DND-41 (cell line): ENCODE data around the gene EDC4.
A peak's percentile ranks its signal among the peaks of the same experiment; 100 is the strongest.

Experiments used
- ATAC-seq: fragments of 200-7000 bp; cut with Tn5 transposase; 3 replicates; pipeline ENCODE4 v1.9.1; 2021; ENCODE audit warnings: low read depth; ENCODE audit not compliant: insufficient read depth
- DNase-seq: peaks from one replicate; pipeline ENCODE4 v3.0.0-alpha.2; 2020
- H2AFZ ChIP-seq: 2 replicates; pipeline ENCODE4 v1.6.0; 2012; ENCODE audit warnings: low read depth, low read length
- H3K27ac ChIP-seq: 2 replicates; pipeline ENCODE4 v1.5.1; 2012; ENCODE audit warnings: low read length, inconsistent platforms
- H3K27me3 ChIP-seq: fragments of 200-600 bp; sonication (generic); 2 replicates; pipeline ENCODE4 v1.6.0; 2012; ENCODE audit warnings: low read length, mild to moderate bottlenecking, inconsistent platforms; ENCODE audit not compliant: insufficient read depth, poor library complexity
- H3K36me3 ChIP-seq: 2 replicates; pipeline ENCODE4 v1.5.1; 2012; ENCODE audit warnings: low read length, inconsistent platforms; ENCODE audit not compliant: insufficient read depth
- H3K4me1 ChIP-seq: 2 replicates; pipeline ENCODE4 v1.5.1; 2012; ENCODE audit warnings: mild to moderate bottlenecking, low read length; ENCODE audit not compliant: insufficient read depth
- H3K4me2 ChIP-seq: 2 replicates; pipeline ENCODE4 v1.6.0; 2012; ENCODE audit warnings: mild to moderate bottlenecking, moderate library complexity, low read length, inconsistent platforms; ENCODE audit not compliant: insufficient read depth
- H3K4me3 ChIP-seq, 2 experiments: fragments of 200-600 bp in 1 of 2; shearing (Covaris generic) in 1 of 2; 2 replicates each; pipeline ENCODE4 v1.5.1; 2012 to 2016; ENCODE audit warnings: inconsistent platforms in 2 of 2, low read length in 2 of 2, mild to moderate bottlenecking in 2 of 2, low read depth in 1 of 2, moderate library complexity in 1 of 2
- H3K79me2 ChIP-seq: 2 replicates; pipeline ENCODE4 v1.6.0; 2012; ENCODE audit warnings: low read length, inconsistent platforms; ENCODE audit not compliant: insufficient read depth
- H3K9ac ChIP-seq: 2 replicates; pipeline ENCODE4 v1.6.0; 2012; ENCODE audit warnings: low read depth, mild to moderate bottlenecking, inconsistent platforms, low read length, moderate library complexity
- H3K9me3 ChIP-seq: 2 replicates; pipeline ENCODE4 v1.5.1; 2012; ENCODE audit warnings: low read length, moderate library complexity, mild to moderate bottlenecking, inconsistent platforms; ENCODE audit not compliant: insufficient read depth, severe bottlenecking
- H4K20me1 ChIP-seq: 2 replicates; pipeline ENCODE4 v1.6.0; 2012; ENCODE audit warnings: low read length; ENCODE audit not compliant: insufficient read depth
- CTCF ChIP-seq: IDR thresholded peaks from 2 replicates; pipeline ENCODE4 v1.5.1; 2012; ENCODE audit warnings: borderline replicate concordance, low read length, moderate library complexity, mild to moderate bottlenecking; ENCODE audit not compliant: poor library complexity, severe bottlenecking; ENCODE audit errors: extremely low read depth
- EZH2 ChIP-seq: IDR thresholded peaks from 3 replicates; pipeline ENCODE4 v1.6.1; 2012; ENCODE audit warnings: borderline replicate concordance, low read depth, mild to moderate bottlenecking, moderate library complexity, low read length, inconsistent platforms; ENCODE audit not compliant: severe bottlenecking

The EDC4 gene

GRCh38 chr16:67924140-67924906 lies 51.5 kb downstream of the EDC4 start:
- H3K27ac ChIP-seq = no peak overlapping the region
- no peaks in the 10 kb centered on the region for H3K4me1 ChIP-seq
- H3K36me3 ChIP-seq = peaks cover 47% of the 10 kb centered on the region
- TF ChIP-seq CTCF = no peak
- no peak for TF ChIP-seq EZH2
- H3K9me3 ChIP-seq = no peaks in the 10 kb centered on the region
- peaks cover 12% of the 10 kb centered on the region for H3K79me2 ChIP-seq
- no peak overlapping the region for H3K4me2 ChIP-seq
- no peak overlapping the region for H2AFZ ChIP-seq
- H3K9ac ChIP-seq = no peak overlapping the region
- H3K4me3 ChIP-seq = no peak overlapping the region
- DNase-seq (no peak), ATAC-seq (no peak)
- peaks cover 37% of the 10 kb centered on the region for H4K20me1 ChIP-seq
- H3K27me3 ChIP-seq = no peaks in the 10 kb centered on the region

- Histone ChIP-seq H3K79me2 (peaks cover 6% of the 10 kb centered on the region; the same call in 1 of the 2 replicates), H2AFZ (no peak overlapping the region), H3K9ac (no peak overlapping the region), H3K4me2 (no peak overlapping the region), H3K4me3 (no peak overlapping the region), H3K36me3 (peaks cover 56% of the 10 kb centered on the region), H3K27me3 (no peaks in the 10 kb centered on the region), H3K4me1 (no peaks in the 10 kb centered on the region), H3K27ac (no peak overlapping the region), H4K20me1 (peaks cover 27% of the 10 kb centered on the region), H3K9me3 (no peaks in the 10 kb centered on the region)
- ATAC-seq = peak; percentile 15; the same call in 1 of the 3 replicates
- DNase-seq = no peak
- TF ChIP-seq EZH2 (no peak), CTCF (peak; percentile 40)
These were observed 53.4 kb downstream of the EDC4 start for GRCh38 chr16:67926181-67926750.

- Histone ChIP-seq H3K36me3 (peaks cover 64% of the 10 kb centered on the region), H3K4me1 (no peaks in the 10 kb centered on the region)
- TF ChIP-seq CTCF = no peak
- no peak for TF ChIP-seq EZH2
These were observed 54.5 kb downstream of the EDC4 start for GRCh38 chr16:67927131-67927941.

More at GRCh38 chr16:67927131-67927941, 54.5 kb downstream of the EDC4 start:
- Histone ChIP-seq H3K4me3 (no peak overlapping the region), H3K27ac (no peak overlapping the region), H4K20me1 (peaks cover 25% of the 10 kb centered on the region), H3K9me3 (no peaks in the 10 kb centered on the region), H3K27me3 (no peaks in the 10 kb centered on the region), H2AFZ (no peak overlapping the region), H3K9ac (no peak overlapping the region), H3K4me2 (no peak overlapping the region), H3K79me2 (peaks cover 6% of the 10 kb centered on the region; the same call in 1 of the 2 replicates)
- DNase-seq (no peak), ATAC-seq (no peak)
